Peyer's patch (tissue), 4 donors: ENCODE data around the gene CAPN9. TPM values are rescaled to one million over a fixed set of nuclear protein-coding genes. Genes with fewer than 3 reads are reported as not detected.

Experiments
- DNase-seq, 3 donors: peaks; one replicate each; pipeline ENCODE4 v3.0.0-alpha.2; 2017 to 2019
- H3K27ac ChIP-seq, 4 donors: fragments of 200-600 bp; sonication (generic); one replicate each; pipeline ENCODE4 v1.5.1; 2016 to 2019
- H3K27me3 ChIP-seq, 2 donors: fragments of 200-600 bp; sonication (generic); one replicate each; pipeline ENCODE4 v1.5.1; 2019
- H3K36me3 ChIP-seq, 3 donors: fragments of 200-600 bp; sonication (generic); one replicate each; pipeline ENCODE4 v1.5.1; 2016 to 2019
- H3K4me1 ChIP-seq, 4 donors: fragments of 200-600 bp; sonication (generic); one replicate each; pipeline ENCODE4 v1.5.1; 2016 to 2019
- H3K4me3 ChIP-seq, 4 donors: fragments of 200-600 bp; sonication (generic); 1 replicate in 3 of 4; 2 replicates in 1 of 4; pipeline ENCODE4 v1.5.1; 2016 to 2019; ENCODE audit warnings: mild to moderate bottlenecking in 1 of 4
- H3K9me3 ChIP-seq, 4 donors: fragments of 200-600 bp; sonication (generic); one replicate each; pipeline ENCODE4 v1.5.1; 2016 to 2019; ENCODE audit warnings: mild to moderate bottlenecking in 1 of 4
- CTCF ChIP-seq, 6 experiments: fragments of 450-650 bp in 4 of 6; fragments of 200-600 bp in 2 of 6; sonication (generic) in 1 of 6; IDR thresholded peaks; one replicate each; pipeline ENCODE4 v1.5.1; 2017 to 2019; ENCODE audit warnings: antibody characterized with exemption in 6 of 6, mild to moderate bottlenecking in 3 of 6, moderate library complexity in 1 of 6
- POLR2A ChIP-seq, 2 donors: fragments of 450-650 bp; IDR thresholded peaks; one replicate each; pipeline ENCODE4 v1.5.1; 2017; ENCODE audit warnings: antibody characterized with exemption in 2 of 2, mild to moderate bottlenecking in 2 of 2, moderate library complexity in 2 of 2
- total RNA-seq, 4 donors: library from RNA; depleted of rRNA; stranded (reverse); fragments of >200 nt; gene quantifications; one replicate each; pipeline ENCODE4 v1.1.0, GENCODE V29; 2016

CAPN9 gene
- total RNA-seq, 4 donors from 2014 or later = 23.7 to 43.1 (median 33.4) TPM

- Histone ChIP-seq H3K27me3 (no peaks in the 10 kb centered on the region), H3K9me3 (no peaks in the 10 kb centered on the region), H3K27ac (no peak overlapping the region), H3K36me3 (no peaks in the 10 kb centered on the region), H3K4me3 (no peak overlapping the region), H3K4me1 (no peaks in the 10 kb centered on the region)
- TF ChIP-seq POLR2A (IDR thresholded peaks at IDR 0.05) = no peak
- TF ChIP-seq CTCF (IDR thresholded peaks at IDR 0.05) = no peak
- no peak for DNase-seq
These were observed 42.8 kb downstream of the CAPN9 start for GRCh38 chr1:230790026-230790425.

GRCh38 chr1:230791986-230792564, 44.9 kb downstream of the CAPN9 start:
- Histone ChIP-seq H3K4me1 (no peaks in the 10 kb centered on the region), H3K9me3 (no peaks in the 10 kb centered on the region), H3K27me3 (no peaks in the 10 kb centered on the region), H3K36me3 (no peaks in the 10 kb centered on the region), H3K4me3 (no peak overlapping the region), H3K27ac (no peak overlapping the region)
- no peak for DNase-seq
- no peak for TF ChIP-seq POLR2A (IDR thresholded peaks at IDR 0.05)
- TF ChIP-seq CTCF (IDR thresholded peaks at IDR 0.05) = no peak

- no peak for DNase-seq
- no peak for TF ChIP-seq POLR2A (IDR thresholded peaks at IDR 0.05)
- TF ChIP-seq CTCF (IDR thresholded peaks at IDR 0.05) = peak in 1 of 6 experiments; percentile 20
- Histone ChIP-seq H3K4me1 (no peaks in the 10 kb centered on the region), H3K27me3 (no peaks in the 10 kb centered on the region), H3K9me3 (no peaks in the 10 kb centered on the region), H3K36me3 (no peaks in the 10 kb centered on the region), H3K4me3 (no peak overlapping the region), H3K27ac (no peak overlapping the region)
These were observed 45.7 kb downstream of the CAPN9 start for GRCh38 chr1:230792691-230793462.

GRCh38 chr1:230793463-230793745, 46.2 kb downstream of the CAPN9 start:
- TF ChIP-seq POLR2A (IDR thresholded peaks at IDR 0.05) (no peak), CTCF (IDR thresholded peaks at IDR 0.05) (no peak)
- Histone ChIP-seq H3K9me3 (no peaks in the 10 kb centered on the region), H3K36me3 (no peaks in the 10 kb centered on the region), H3K27me3 (no peaks in the 10 kb centered on the region), H3K4me3 (no peak overlapping the region), H3K4me1 (no peaks in the 10 kb centered on the region), H3K27ac (no peak overlapping the region)
- no peak for DNase-seq

- TF ChIP-seq POLR2A (IDR thresholded peaks at IDR 0.05) (no peak), CTCF (IDR thresholded peaks at IDR 0.05) (no peak)
- Histone ChIP-seq H3K27ac (no peak overlapping the region), H3K4me3 (no peak overlapping the region), H3K36me3 (no peaks in the 10 kb centered on the region), H3K27me3 (no peaks in the 10 kb centered on the region), H3K9me3 (no peaks in the 10 kb centered on the region), H3K4me1 (no peaks in the 10 kb centered on the region)
- DNase-seq = no peak
These were observed 47.2 kb downstream of the CAPN9 start for GRCh38 chr1:230794431-230794830.
